ENCODE data around the gene VAT1L.

The VAT1L gene

DNA sequence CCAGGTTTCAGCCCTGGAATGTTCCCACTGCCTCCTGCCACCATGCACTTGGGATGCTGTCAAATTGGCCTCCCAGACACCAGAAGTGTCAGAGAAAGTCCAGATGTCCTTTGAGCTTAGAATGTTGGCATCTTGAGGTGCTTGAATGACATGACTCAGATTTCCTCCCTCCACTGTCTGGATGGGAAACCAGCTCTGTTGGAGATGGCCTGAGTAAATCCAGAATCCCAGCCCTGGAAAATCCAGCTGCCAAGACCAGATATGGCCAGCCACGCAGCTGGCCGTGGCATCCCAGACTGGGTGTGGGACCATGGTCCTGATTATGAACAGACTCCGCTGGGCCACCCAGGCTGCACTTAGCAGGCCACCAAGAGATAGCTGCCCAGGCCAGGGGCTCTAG is 177.0 kb downstream of the VAT1L start:
- DNase-seq (ENCODE audit: low read depth): no peak
- H3K4me3 ChIP-seq (ENCODE audit: low read depth, low read length): no peak overlapping the region
- TF ChIP-seq, protein P1, sequence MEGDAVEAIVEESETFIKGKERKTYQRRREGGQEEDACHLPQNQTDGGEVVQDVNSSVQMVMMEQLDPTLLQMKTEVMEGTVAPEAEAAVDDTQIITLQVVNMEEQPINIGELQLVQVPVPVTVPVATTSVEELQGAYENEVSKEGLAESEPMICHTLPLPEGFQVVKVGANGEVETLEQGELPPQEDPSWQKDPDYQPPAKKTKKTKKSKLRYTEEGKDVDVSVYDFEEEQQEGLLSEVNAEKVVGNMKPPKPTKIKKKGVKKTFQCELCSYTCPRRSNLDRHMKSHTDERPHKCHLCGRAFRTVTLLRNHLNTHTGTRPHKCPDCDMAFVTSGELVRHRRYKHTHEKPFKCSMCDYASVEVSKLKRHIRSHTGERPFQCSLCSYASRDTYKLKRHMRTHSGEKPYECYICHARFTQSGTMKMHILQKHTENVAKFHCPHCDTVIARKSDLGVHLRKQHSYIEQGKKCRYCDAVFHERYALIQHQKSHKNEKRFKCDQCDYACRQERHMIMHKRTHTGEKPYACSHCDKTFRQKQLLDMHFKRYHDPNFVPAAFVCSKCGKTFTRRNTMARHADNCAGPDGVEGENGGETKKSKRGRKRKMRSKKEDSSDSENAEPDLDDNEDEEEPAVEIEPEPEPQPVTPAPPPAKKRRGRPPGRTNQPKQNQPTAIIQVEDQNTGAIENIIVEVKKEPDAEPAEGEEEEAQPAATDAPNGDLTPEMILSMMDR (conservative IDR thresholded peaks at IDR 0.05; ENCODE audit: low read depth, low read length): no peak

DNA sequence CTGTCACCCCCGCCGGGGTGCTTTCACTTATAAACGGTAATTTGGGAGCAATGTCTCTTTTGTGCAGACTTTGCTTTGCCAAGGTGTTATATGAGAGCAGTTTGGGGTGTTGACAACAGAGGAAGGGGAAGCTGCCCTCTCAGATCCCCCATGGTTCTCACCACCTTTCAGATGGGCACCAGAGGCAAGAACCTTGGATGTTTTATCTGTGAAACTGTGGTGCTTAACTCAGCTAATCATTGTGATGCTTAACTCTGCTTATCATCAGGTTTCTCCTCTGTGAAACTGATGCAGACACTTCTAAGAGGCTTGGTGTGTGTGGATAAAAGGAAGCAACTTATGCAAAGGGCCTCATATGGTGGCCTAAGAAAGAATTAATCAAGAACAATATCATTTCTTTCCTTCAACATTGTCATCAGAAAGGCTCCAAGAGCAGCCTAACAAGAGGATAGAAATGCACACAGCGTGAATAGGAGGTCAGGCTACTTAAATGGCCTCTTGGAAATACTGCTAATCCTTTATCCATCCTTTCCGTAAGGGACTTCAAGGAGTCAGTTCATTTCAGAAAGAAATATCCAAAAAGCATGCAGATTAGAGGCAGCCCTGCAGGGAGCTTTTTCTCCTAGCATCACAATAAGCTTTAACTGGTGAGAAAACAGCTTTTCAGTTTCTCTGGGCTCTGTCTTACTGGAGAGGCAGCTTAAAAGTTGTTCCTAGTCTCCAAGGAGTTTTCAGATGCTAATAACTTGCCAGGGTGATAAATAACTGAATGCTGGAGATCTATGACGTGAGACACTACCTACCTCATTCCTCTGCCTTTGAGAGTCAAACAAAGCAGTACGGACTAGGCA is 178.9 kb downstream of the VAT1L start:
- DNase-seq (ENCODE audit: low read depth): no peak
- TF ChIP-seq, protein P1 (conservative IDR thresholded peaks at IDR 0.05; ENCODE audit: low read depth, low read length): no peak
- H3K4me3 ChIP-seq (ENCODE audit: low read depth, low read length): no peak overlapping the region

DNA sequence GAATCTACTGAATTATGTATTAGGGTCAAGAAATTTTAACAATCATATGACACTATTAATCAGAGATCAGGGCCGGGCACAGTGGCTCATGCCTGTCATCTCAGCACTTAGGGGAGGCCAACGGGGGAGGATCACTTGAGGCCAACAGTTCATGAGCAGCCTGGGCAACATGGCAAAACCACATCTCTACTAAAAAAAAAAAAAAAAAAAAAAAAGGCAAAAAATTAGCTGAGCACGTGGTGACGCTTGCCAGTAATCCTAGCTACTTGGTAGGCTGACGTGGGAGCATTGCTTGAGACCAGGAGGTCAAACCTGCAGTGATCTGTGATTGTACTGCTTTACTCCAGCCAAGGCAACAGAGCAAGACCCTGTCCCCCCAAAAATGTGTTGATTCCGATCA is 181.5 kb downstream of the VAT1L start:
- no peak overlapping the region for H3K4me3 ChIP-seq (ENCODE audit: low read depth, low read length)
- TF ChIP-seq, protein P1 (conservative IDR thresholded peaks at IDR 0.05; ENCODE audit: low read depth, low read length): no peak
- DNase-seq (ENCODE audit: low read depth): no peak

DNA sequence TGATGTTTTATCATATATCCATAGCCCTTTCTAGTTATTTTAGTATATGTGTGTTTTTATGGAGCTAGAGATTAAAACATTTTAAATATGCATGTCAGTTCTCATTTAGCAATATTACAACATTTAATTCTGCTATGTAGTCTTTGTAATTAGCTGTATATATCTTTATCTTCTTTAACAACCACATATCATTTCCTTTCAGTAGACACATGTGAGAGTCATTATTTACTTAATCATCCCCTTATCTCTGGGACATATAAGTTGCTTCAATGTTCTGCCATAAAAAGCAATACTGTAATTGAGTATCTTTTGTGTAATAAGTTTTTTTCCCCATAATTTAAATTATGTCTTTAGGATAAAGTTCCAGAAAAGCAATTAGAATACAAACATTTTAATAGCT is 182.0 kb downstream of the VAT1L start:
- no peak for DNase-seq (ENCODE audit: low read depth)
- TF ChIP-seq, protein P1 (conservative IDR thresholded peaks at IDR 0.05; ENCODE audit: low read depth, low read length): no peak
- no peak overlapping the region for H3K4me3 ChIP-seq (ENCODE audit: low read depth, low read length)

DNA sequence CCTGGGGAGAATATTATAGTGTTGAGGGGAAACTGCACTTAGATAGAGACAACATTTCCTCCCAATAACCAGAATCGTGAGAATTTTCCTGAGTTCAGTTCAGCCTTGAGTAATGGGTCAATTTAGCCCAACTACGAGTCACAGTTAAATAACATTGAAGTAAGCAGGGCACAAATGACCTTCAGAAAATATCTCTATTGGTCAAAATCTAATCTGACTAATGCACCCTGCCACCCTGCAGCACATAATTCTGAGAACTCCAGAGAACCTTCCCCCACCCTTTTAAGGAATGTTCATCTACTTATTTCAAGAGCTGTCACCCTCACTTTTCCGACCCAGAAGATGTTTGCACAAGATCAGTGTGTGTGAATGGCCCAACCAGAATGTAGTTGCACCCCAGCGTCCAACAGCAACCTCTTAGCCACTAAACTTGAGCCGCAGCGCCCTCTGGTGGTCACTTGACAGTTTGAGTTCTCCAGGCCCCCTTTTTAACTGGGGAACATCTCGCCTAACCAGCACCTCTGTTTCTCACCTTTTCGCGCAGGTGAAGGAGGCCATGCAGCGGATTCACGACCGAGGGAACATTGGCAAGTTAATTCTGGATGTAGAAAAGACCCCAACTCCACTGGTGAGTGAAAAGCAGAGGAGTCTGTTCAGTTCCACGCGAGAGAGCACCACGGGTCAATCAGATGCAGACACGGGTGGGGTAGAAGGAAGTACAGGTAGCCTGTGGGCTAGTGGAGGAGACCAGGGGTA is 183.1 kb downstream of the VAT1L start:
- peak; percentile 85 for DNase-seq (ENCODE audit: low read depth)
- TF ChIP-seq, protein P1 (conservative IDR thresholded peaks at IDR 0.05; ENCODE audit: low read depth, low read length): peak; percentile 92
- no peak overlapping the region for H3K4me3 ChIP-seq (ENCODE audit: low read depth, low read length)

DNA sequence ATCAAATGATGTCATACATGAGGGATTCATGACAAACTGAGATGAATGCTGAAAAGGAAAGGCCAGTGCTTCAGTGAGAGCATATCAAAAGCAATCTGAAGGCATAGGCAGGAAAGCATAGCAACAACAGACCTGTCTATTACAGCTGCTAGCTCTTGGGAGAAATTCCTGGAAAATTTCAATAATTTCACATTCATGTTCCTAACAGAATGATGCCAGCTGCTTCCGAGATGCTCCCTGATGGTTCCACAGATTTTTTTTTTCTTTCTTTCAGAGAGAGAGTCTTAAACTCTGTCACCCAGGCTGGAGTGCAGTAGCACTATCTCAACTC is 183.7 kb downstream of the VAT1L start:
- H3K4me3 ChIP-seq (ENCODE audit: low read depth, low read length): no peak overlapping the region
- TF ChIP-seq, protein P1 (conservative IDR thresholded peaks at IDR 0.05; ENCODE audit: low read depth, low read length): no peak
- no peak for DNase-seq (ENCODE audit: low read depth)

Measured in choroid plexus epithelial cell (primary cell).